HepG2 (cell line): ENCODE results near the gene KIR3DL3. TPM values are rescaled to one million over a fixed set of nuclear protein-coding genes. Genes with fewer than 3 reads are reported as not detected.

Experiments
- ATAC-seq: fragments of 200-7000 bp; cut with Tn5 transposase; 3 replicates; pipeline ENCODE4 v1.9.1; 2020; ENCODE audit warnings: mild to moderate bottlenecking, moderate library complexity
- BruUV-seq: library from RNA; stranded (reverse); fragments of 400-500 nt; replicated peaks from 2 replicates; lab custom pipeline; 2021; lab: Mats Ljungman, UMichigan
- CTCF ChIA-PET: fragments of 300-600 bp; formaldehyde crosslinking; extraction: SDS; loops from one replicate; lab custom pipeline; 2021; ENCODE audit warnings: low total read pairs, inconsistent platforms, low intra/inter-chr PET ratio; lab: Yijun Ruan, JAX
- POLR2A ChIA-PET: fragments of 350-600 bp; sonication (Branson Sonifier 250); formaldehyde crosslinking; loops from one replicate; lab custom pipeline; 2020; ENCODE audit warnings: antibody characterized with exemption, inconsistent platforms; lab: Yijun Ruan, JAX
- DNase-seq: peaks from one replicate; pipeline ENCODE4 v3.0.0-alpha.2; 2015; ENCODE audit warnings: low spot score
- FAIRE-seq: peaks from 3 replicates; lab custom pipeline; 2011; peaks lifted over from hg19 to GRCh38; lab: Jason Lieb, UNC
- H2AFZ ChIP-seq: one replicate; pipeline ENCODE4 v1.6.1; 2011; ENCODE audit warnings: low read length, inconsistent platforms
- H3K27ac ChIP-seq: fragments of 300-600 bp; 3 replicates; pipeline ENCODE4 v1.8.0; 2011; ENCODE audit warnings: mixed run types, mild to moderate bottlenecking, mixed read lengths, low read length, inconsistent platforms; ENCODE audit not compliant: insufficient read depth; ENCODE audit errors: extremely low read length
- H3K27me3 ChIP-seq, 2 experiments: fragments of 200-600 bp in 1 of 2; 2 replicates in 1 of 2; 3 replicates in 1 of 2; pipeline versions ENCODE4 v1.6.0 to v1.8.0; 2011; ENCODE audit warnings: low read length in 2 of 2, mild to moderate bottlenecking in 2 of 2, moderate library complexity in 2 of 2, inconsistent platforms in 1 of 2; ENCODE audit not compliant: insufficient read depth in 2 of 2, control insufficient read depth in 1 of 2
- H3K36me3 ChIP-seq, 2 experiments: fragments of 200-600 bp in 1 of 2; replicated peaks in 1 of 2; 2 replicates in 1 of 2; 3 replicates in 1 of 2; pipeline versions ENCODE4 v1.5.1 to v1.8.0; 2011; ENCODE audit warnings: low read length in 2 of 2, inconsistent platforms in 1 of 2; ENCODE audit not compliant: insufficient read depth in 2 of 2, control insufficient read depth in 1 of 2
- H3K4me1 ChIP-seq: 2 replicates; pipeline ENCODE4 v1.5.1; 2012; ENCODE audit warnings: low read length, inconsistent platforms; ENCODE audit not compliant: insufficient read depth
- H3K4me2 ChIP-seq: 2 replicates; pipeline ENCODE4 v1.6.0; 2011; ENCODE audit warnings: low read depth, low read length, inconsistent platforms
- H3K4me3 ChIP-seq, 3 experiments: fragments of 200-600 bp in 1 of 3; sonication (generic), shearing (Covaris generic) in 1 of 3; replicated peaks in 1 of 3; 2 replicates each; pipeline ENCODE4 v1.5.1; 2011 to 2016; ENCODE audit warnings: low read length in 3 of 3, inconsistent platforms in 2 of 3, low read depth in 2 of 3, mild to moderate bottlenecking in 2 of 3, control low read depth in 1 of 3, mixed read lengths in 1 of 3; ENCODE audit not compliant: insufficient read depth in 1 of 3
- H3K79me2 ChIP-seq: one replicate; pipeline ENCODE4 v1.6.1; 2011; ENCODE audit warnings: low read length, inconsistent platforms; ENCODE audit not compliant: insufficient read depth
- H3K9ac ChIP-seq: 2 replicates; pipeline ENCODE4 v1.6.0; 2011; ENCODE audit warnings: mild to moderate bottlenecking, low read depth, low read length, inconsistent platforms; ENCODE audit not compliant: insufficient read depth
- H3K9me3 ChIP-seq: 2 replicates; pipeline ENCODE4 v1.5.1; 2012; ENCODE audit warnings: mild to moderate bottlenecking, low read length
- H4K20me1 ChIP-seq: 2 replicates; pipeline ENCODE4 v1.6.0; 2011; ENCODE audit warnings: inconsistent platforms, mild to moderate bottlenecking, low read length, moderate library complexity; ENCODE audit not compliant: insufficient read depth
- AKAP8 ChIP-seq: sonication (generic); formaldehyde crosslinking; IDR thresholded peaks from 2 replicates; pipeline ENCODE4 v1.5.1; 2020; ENCODE audit warnings: mild to moderate bottlenecking, missing genetic modification reagents
- ETV6 ChIP-seq: sonication (generic); formaldehyde crosslinking; conservative IDR thresholded peaks from 2 replicates; pipeline ENCODE4 v1.4.0; 2020; ENCODE audit warnings: missing genetic modification reagents
- FOXJ3 ChIP-seq: sonication (generic); formaldehyde crosslinking; IDR thresholded peaks from 2 replicates; pipeline ENCODE4 v1.4.0; 2020; ENCODE audit warnings: missing genetic modification reagents, mild to moderate bottlenecking, borderline replicate concordance
- GABPA ChIP-seq, 2 experiments: IDR thresholded peaks; 2 replicates each; pipeline ENCODE4 v1.6.1; 2011 to 2016; ENCODE audit warnings: low read depth in 2 of 2, low read length in 1 of 2, missing biosample characterization in 1 of 2, missing genetic modification characterization in 1 of 2
- HES4 ChIP-seq: sonication (generic); formaldehyde crosslinking; IDR thresholded peaks from 2 replicates; pipeline ENCODE4 v1.9.0; 2021; ENCODE audit warnings: mild to moderate bottlenecking, missing genetic modification reagents, borderline replicate concordance
- KDM5B ChIP-seq: sonication (generic); formaldehyde crosslinking; IDR thresholded peaks from 2 replicates; pipeline ENCODE4 v1.4.0; 2020; ENCODE audit warnings: missing genetic modification reagents, mild to moderate bottlenecking, borderline replicate concordance
- MXD3 ChIP-seq: IDR thresholded peaks from 2 replicates; pipeline ENCODE4 v1.6.1; 2016; ENCODE audit warnings: mild to moderate bottlenecking, missing biosample characterization, missing genetic modification reagents
- PRDM15 ChIP-seq: sonication (generic); formaldehyde crosslinking; IDR thresholded peaks from 2 replicates; pipeline ENCODE4 v1.4.0; 2020; ENCODE audit warnings: missing genetic modification reagents
- SKIL ChIP-seq: sonication (generic); formaldehyde crosslinking; IDR thresholded peaks from 2 replicates; pipeline ENCODE4 v1.8.0; 2022; ENCODE audit warnings: missing genetic modification reagents, mild to moderate bottlenecking, moderate library complexity, borderline replicate concordance
- STAG1 ChIP-seq: sonication (generic); formaldehyde crosslinking; IDR thresholded peaks from 2 replicates; pipeline ENCODE4 v1.4.0; 2020; ENCODE audit warnings: missing genetic modification reagents
- ZFP62 ChIP-seq: sonication (generic); formaldehyde crosslinking; IDR thresholded peaks from 2 replicates; pipeline ENCODE4 v1.4.0; 2020; ENCODE audit warnings: missing genetic modification reagents
- ZNF296 ChIP-seq: sonication (generic); formaldehyde crosslinking; conservative IDR thresholded peaks from 2 replicates; pipeline ENCODE4 v1.5.0; 2020; ENCODE audit warnings: mild to moderate bottlenecking, missing genetic modification reagents
- ZNF496 ChIP-seq: sonication (generic); formaldehyde crosslinking; IDR thresholded peaks from 2 replicates; pipeline ENCODE4 v1.8.1; 2023; ENCODE audit warnings: mild to moderate bottlenecking, moderate library complexity, missing genetic modification reagents; ENCODE audit not compliant: insufficient replicate concordance
- ZNF558 ChIP-seq: sonication (generic); formaldehyde crosslinking; IDR thresholded peaks from 2 replicates; pipeline ENCODE4 v1.9.0; 2022; ENCODE audit warnings: mild to moderate bottlenecking, missing genetic modification reagents, borderline replicate concordance
- ZNF674 ChIP-seq: sonication (generic); formaldehyde crosslinking; IDR thresholded peaks from 2 replicates; pipeline ENCODE4 v1.5.0; 2020; ENCODE audit warnings: low read depth, mild to moderate bottlenecking, missing genetic modification reagents
- ZNF691 ChIP-seq: sonication (generic); formaldehyde crosslinking; IDR thresholded peaks from 2 replicates; pipeline ENCODE4 v1.4.0; 2020; ENCODE audit warnings: missing genetic modification reagents, low read depth, mild to moderate bottlenecking, borderline replicate concordance
- ZNF720 ChIP-seq: sonication (generic); formaldehyde crosslinking; IDR thresholded peaks from 2 replicates; pipeline ENCODE4 v1.4.0; 2020; ENCODE audit warnings: missing genetic modification reagents
- ZNF879 ChIP-seq: sonication (generic); formaldehyde crosslinking; IDR thresholded peaks from 2 replicates; pipeline ENCODE4 v1.8.1; 2023; ENCODE audit warnings: missing genetic modification reagents
- WGBS: methylation state at CpG from one replicate; pipeline ENCODE4 v1.1.6; 2017; ENCODE audit warnings: low lambda C conversion rate; 5-methylcytosine and 5-hydroxymethylcytosine counted together
- in situ Hi-C: cut with HindIII; loops from 2 replicates; pipeline ENCODE4 v1.10.0; 2017; ENCODE audit warnings: low pct_unique_long_range_greater_than_20kb; ENCODE audit not compliant: extremely low pct_ligation_motif_present
- intact Hi-C: fragments of 100-400 bp; cut with micrococcal nuclease; formaldehyde crosslinking; loops from one replicate; pipeline ENCODE4 v1.10.0; 2022; ENCODE audit not compliant: unreplicated experiment
- polyA plus RNA-seq, 8 experiments: library from polyadenylated mRNA; depleted of rRNA in 3 of 8; stranded (reverse) in 7 of 8; unstranded in 1 of 8; fragments of >200 nt; fragmentation: Illumina TruSeq in 4 of 8; extraction: Trizol in 4 of 8; gene quantifications; 2 replicates each; pipeline versions ENCODE4 v1.2.1 to v1.2.3, GENCODE V29; 2011 to 2016; ENCODE audit warnings: low read depth in 4 of 8, missing spikeins in 1 of 8, mixed read lengths in 1 of 8; ENCODE audit not compliant: insufficient read depth in 1 of 8
- total RNA-seq, 5 experiments: library from RNA; depleted of rRNA; stranded (reverse); fragments of >200 nt; fragmentation: Illumina TruSeq; extraction: Trizol; gene quantifications; 2 replicates each; pipeline ENCODE4 v1.2.3, GENCODE V29; 2016; ENCODE audit warnings: low read depth in 1 of 5

The KIR3DL3 gene
- total and polyA plus RNA-seq, 2 of the 13 experiments (the other 11 are each of a cell fraction or from before 2014, with no cell fraction given): not detected

GRCh38 chr19:54684527-54684926 is 39.7 kb upstream of the KIR3DL3 start:
- BruUV-seq: no TSS peak
- in situ Hi-C loops (no loop called here), intact Hi-C loops (no loop called here)
- Histone ChIP-seq H3K4me3 (no peak overlapping the region), H3K9me3 (no peaks in the 10 kb centered on the region), H2AFZ (no peak overlapping the region), H3K4me2 (no peak overlapping the region), H3K27ac (no peak overlapping the region), H3K9ac (no peak overlapping the region), H3K4me1 (no peaks in the 10 kb centered on the region), H3K79me2 (no peaks in the 10 kb centered on the region), H4K20me1 (no peaks in the 10 kb centered on the region), H3K36me3 (no peaks in the 10 kb centered on the region), H3K27me3 (no peaks in the 10 kb centered on the region; a peak in 1 of 5 replicates)
- no peak for FAIRE-seq
- POLR2A ChIA-PET: no interaction called here
- CTCF ChIA-PET: no interaction called here
- WGBS: 0% methylated on average over 3 of the region's 3 CpGs
- peak; percentile 54 for ATAC-seq
- peak; percentile 49 for DNase-seq
- TF ChIP-seq ZNF720 (CRISPR knock-in tag) (no peak), GABPA (IDR thresholded peaks at IDR 0.05; ENCODE audit: low read depth, low read length) (no peak), GABPA (CRISPR knock-in tag; IDR thresholded peaks at IDR 0.05; ENCODE audit: low read depth) (peak; percentile 18; the same call in 1 of the 2 replicates), STAG1 (CRISPR knock-in tag) (no peak), ZFP62 (CRISPR knock-in tag) (no peak), ETV6 (CRISPR knock-in tag) (peak; percentile 85), HES4 (CRISPR knock-in tag) (0 out of 2 replicates have a peak, but pooled peaks have one; percentile 58), PRDM15 (CRISPR knock-in tag) (no peak), ZNF558 (peak; percentile 67; the same call in 1 of the 2 replicates), KDM5B (CRISPR knock-in tag) (no peak), ZNF691 (CRISPR knock-in tag) (peak; percentile 46; the same call in 1 of the 2 replicates), ZNF496 (CRISPR knock-in tag) (no peak), MXD3 (CRISPR knock-in tag) (peak; percentile 46; the same call in 1 of the 2 replicates), ZNF674 (no peak), ZNF879 (no peak), SKIL (no peak), FOXJ3 (CRISPR knock-in tag) (no peak), ZNF296 (CRISPR knock-in tag) (no peak), AKAP8 (no peak)
